HG03571 (cell line): ENCODE data around the gene NPTX1.

Experiments
- ATAC-seq: cut with Tn5 transposase; IDR thresholded peaks from one replicate; pipeline ENCODE4 v1.9.1; 2021; ENCODE audit not compliant: unreplicated experiment

NPTX1 gene

DNA sequence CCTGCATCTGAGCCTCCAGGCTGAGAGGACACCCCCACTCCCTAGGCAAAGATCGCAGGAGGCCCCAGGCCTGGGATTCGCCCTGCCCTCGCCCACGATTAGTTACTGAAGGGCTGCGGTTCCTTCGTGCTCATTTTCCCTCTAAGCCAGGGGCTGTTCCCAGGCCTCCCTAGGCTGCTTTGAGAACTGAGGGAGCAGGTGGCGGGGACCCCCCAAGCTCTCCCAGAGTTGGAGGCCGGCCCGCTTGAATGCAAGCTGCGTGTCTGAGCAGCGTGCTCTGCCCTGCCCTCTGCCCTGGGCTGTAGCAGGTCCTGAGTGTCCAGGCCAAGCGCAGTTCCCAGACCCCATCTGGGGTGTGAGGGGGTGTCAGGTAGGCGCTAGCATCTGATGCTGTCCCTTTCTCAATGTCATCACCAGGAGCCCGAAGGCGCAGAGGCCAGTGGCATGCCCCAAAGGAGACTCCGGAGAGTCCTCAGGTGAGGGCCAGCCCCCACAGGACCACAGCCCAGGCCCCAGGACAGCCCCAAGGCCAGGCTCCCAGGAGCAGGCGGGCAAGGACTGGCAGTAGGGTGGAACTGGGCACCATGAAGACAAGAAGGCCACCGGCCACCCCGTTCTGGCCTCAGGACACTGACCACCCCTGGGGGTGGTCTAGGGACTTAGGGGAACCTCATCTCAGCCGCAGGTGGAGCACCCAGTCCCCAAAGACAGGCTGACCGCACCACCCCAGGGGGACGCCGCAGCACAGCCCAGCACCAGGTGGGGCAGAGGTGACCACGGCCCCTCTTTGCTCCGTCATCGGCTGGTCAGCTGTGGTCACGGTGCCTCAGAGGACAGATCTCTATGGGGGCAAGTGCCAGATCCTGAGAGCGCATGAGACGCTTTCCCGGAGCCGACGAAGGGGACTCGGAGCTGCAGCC, 46.8 kb downstream of the NPTX1 start:
- ATAC-seq = no peak

DNA sequence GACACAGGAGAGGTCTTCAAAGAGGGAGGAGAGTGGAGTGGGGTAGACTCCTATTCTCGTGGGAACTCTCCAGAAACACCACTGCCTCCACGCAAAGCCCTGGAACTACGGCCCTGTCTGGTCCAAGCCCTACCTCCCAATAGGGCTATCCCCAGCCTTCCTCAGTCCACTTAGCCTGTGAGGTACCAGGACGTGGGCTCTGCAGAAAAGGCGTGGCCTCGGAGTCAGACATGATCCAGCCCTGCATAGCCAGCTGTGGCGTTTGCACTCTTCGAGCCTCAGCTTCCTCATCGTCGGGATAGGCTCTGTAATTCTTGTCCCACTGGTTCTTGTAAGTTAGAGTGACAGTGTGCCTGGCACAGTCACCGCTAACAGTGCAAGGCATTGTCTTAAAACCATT, 47.6 kb downstream of the NPTX1 start:
- no peak for ATAC-seq

DNA sequence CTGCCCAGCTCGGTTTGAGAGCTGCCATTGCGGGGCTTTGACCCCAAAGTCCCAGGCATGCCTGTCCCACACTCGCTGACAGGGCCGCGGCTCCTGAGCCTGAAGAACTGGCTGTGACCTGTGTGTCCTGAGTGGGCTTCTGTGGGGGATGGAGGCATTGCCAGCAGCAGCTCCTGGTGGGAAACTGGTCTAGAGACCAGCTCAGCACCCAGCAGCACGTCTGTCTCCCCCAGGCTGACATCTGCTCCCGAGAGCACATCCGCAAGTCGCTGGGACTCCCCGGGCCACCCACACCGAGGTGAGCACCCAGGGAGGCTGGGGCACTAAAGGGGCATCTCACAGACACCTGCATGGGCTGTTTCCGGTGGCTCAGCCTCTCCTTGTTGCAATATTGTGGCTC, 48.0 kb downstream of the NPTX1 start:
- no peak for ATAC-seq

DNA sequence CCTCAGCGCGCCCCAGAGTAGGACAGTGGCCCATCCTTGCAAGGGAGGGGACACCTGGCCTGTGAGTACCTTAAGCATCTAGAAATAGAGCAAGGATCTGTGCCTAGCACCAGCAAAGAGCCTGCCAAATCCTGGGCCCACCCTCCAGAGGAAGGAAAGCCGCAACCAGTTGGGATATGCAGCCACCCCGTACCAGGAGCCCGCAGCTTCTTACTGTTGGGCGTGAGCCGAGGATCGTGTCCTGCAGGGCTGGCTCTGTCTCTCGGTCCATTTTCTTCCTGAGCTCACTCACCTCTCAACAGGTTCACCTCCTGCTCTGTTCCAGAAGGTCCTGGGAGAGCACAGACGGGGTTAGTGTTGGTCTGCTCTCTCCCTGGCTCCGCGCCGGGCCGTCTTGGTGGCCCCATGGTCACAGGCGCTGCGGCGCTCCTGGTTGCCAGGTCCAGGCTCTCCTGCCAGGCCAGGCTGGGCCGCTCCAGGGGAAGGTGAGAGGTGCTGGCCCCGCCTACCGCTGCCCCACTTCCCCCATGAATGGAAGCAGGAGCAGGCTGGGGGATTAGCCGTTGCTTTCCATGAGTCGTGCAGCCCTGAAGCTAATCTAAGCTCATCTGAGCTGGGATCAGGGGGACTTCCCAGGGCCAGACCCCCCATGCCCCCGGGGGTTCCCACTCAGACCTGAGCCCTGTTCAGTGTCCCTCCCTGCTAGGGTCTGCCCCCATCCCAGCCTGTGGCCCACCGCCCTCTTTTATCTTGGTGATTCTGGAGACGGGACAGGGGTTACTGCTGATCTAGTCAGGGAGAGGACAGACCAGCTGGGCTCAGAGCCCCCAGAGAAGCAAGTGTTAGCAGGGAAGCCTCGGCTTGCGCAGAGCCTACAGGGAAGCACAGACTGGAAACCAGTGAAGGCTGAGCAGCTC, 48.8 kb downstream of the NPTX1 start:
- ATAC-seq = no peak

DNA sequence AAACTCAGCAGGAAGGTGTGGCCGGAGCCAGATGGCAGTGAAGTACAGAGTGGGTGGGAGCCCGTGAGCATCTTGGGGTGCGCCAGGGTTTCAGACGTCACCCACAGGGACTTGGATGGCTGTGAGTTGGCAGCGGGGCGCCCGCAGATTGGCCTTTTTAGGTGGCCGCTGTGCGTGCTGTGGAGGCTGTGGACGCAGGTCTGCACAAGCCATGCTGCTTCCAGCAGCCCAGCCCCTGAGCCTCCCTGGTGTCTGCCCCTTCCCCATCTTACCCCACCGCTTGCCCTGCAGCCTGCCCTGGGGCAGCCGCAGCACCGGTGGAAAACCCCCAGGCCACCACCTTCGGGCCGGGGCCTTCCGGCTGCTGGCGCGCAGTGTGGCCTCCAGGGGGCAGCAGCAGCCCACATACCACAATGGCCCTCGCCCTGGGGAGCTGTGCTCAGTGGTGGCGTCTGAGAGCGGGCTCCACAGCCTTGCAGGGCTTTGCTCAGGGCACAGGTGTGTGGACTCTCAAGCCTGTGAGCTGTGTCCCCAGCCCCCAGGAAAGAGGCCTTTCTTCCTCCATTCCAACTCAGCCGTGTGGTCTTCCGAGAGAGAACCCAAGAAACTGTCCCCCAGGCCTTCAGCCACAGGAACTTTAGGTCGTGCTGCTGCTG, 49.6 kb downstream of the NPTX1 start:
- peak; percentile 73 for ATAC-seq

DNA sequence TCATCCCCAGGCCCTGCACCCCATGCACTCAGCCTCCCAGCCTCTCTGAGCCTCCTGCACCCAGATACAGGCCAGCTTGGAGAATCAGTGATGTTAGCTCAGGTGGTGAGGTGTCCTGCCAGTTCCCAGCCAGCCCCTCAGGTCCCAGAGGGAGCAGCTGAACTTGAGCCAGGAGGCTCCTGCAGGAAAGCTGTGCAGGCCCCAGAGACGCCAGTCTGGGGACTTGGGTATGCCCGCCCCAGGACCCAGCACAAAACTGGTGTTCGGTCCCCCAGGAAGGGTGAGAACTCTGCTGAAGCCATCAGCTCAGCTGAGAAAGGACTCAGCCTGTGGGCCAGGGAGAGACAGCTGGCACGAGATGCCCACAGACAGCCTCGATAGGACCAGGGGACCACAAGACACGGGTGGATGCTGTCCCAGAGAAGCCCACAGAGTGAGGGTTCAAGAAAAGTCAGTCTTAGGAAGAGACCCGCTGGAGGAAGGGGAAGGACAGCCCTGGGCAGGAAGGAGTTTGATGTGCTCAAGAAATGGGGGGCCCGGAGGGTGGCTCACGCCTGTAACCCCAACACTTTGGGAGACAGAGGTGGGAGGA, 50.5 kb downstream of the NPTX1 start:
- ATAC-seq = no peak

DNA sequence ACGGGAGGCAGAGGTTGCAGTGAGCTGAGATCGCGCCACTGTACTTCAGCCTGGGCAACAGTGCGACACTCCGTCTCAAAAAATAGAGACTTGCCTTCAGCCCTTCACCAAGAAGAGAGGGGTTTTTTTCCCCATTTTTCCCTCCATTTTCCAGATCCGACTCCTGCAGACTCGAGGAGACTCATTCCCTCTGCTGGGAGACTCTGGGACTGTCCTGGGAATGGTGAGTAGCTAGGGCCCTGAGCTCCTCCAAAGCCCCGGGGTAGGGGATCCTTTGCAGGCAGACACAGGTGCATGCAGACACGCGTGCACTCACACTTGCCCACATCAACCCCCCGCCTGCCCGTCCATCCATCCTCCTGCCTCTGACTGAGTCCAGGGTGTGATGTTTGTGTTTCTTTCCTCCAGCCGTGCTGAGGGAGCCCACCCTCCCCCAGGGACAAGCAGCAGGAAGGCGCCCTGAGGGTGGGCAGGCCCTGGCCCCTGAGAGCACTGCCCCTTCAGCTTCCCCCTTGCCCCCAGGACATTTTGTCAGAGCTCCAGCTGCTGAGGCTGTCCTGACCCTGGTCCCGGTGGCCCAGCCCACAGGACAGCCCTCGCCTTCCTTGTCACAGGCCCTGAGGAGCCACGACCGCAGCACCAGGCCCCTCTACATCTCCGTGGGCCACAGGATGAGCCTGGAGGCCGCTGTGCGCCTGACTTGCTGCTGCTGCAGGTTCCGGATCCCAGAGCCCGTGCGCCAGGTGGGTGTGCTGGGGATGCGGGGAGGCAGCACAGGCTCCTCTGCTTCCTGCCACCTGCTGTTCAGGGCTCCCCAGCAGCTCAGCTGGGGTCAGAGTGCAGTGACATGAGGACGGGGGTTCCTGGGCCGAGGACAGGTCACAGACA, 51.3 kb downstream of the NPTX1 start:
- ATAC-seq = no peak

DNA sequence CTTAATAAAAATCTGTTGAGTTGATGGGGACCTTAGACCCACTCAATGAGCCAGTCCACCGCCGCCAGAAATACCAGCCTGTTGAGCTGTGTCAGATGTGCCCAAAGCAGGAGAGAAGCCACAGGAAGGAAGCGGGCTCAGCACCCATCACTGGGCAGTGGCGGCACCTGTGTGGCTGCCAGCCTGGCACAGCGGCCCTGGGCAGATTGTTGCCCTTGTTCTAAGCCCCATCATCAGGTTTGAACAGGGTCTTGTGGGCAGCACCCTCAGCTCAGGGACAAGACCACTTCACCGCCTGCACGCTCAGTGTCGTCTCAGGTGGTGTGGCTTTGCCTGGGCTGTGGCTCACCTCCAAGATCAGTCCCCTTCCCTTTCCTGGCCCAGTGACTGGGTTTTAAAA, 52.1 kb downstream of the NPTX1 start:
- no peak for ATAC-seq

DNA sequence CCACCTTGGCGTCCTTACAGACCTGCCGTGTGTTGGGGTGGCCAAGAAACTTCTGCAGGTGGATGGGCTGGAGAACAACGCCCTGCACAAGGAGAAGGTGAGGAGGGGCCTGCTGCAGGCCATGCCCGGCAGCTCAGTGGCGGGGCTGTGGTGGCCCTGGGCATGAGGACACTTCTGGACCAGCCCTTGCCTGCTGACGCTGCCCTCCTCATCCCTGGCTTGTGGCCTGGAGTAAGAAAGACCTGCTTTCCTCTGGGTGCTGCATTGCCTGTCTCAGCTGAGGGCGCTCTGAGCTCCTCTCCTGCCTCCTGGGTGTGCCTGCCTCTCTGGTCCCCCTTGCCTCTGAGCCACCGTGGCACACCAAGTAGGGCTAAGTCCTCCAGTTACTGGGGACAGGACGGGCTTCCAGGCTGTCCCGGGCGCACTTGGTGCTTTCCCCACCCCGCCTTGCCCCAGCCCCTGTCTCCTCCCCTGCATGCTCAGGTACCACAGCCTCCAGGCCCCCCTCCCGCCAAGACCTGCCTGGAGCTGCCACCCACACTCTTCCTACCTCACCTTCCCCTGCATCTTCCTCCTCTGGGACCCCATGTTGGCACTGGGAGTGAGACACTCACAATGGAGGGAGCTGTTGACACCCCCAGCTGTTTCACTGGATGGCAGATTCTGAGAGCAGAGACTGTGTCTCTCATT, 52.7 kb downstream of the NPTX1 start:
- no peak for ATAC-seq

DNA sequence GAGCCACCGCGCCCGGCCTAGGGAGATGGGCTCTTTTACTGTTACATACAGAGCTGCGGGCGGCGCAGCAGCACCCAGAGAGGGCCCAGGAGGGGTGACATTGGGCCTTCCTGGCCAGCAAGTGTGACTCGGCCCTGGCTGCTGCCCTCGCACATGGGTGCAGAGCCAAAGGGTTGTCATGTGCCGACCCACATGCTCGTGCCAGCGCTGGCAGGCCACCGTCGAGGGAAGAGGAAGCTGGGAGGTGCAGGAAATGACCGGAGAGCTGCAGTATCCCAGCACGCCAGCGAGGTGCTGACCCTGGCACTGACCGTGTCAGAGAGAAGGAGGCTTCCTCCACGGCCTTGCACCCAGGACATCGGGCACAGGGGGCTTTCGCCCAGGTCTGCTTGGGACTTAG, 53.4 kb downstream of the NPTX1 start:
- ATAC-seq = no peak

DNA sequence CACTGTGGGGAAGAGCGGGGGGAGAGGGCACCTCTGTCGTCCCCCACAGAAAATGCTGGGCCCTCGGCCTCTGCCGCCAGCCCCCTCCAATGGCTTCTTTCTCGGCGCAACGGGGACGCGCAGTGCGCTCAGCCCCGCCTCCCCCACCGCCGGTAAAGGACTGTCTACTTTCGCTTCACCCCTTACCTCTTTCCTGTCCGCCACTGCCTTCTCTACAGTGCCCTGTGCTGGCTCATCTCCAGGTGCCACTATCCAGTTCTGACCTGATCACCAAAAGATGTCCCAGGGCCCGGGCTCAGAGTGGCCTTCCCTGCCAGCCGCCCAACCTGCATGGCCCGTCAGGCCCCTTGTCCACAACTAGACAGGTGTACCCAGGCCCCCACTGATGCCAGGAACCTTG, 54.1 kb downstream of the NPTX1 start:
- no peak for ATAC-seq

DNA sequence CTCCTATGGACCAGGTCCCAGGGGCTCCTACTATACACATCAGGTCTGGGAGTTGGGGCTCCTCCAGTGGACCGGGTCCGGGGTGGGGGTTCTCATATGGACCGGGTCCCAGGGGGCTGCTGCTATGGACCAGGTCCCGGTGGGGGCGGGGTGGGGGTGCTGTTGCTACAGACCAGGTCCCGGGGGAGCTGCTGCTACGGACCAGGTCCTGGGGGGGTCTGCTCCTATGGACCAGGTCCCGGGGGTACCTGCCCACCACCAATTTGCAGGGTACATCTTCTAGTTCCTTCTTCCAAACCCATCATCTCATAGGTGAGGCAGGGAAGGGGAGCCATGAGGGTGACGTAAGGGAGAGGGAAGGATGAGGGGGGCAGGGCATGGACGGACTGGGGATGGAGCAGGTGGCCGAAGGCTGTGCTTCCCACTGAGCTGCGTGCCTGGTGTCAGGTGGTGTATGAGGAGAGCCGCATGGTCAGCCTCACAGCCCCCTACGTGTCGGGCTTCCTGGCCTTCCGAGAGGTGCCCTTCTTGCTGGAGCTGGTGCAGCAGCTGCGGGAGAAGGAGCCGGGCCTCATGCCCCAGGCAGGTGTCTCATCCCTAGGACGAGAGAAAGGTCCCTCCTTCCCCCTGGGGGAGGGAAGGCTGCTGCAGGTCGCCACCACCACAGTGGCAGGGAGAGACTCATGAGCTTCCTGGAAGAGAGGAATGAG, 54.9 kb downstream of the NPTX1 start:
- ATAC-seq = no peak

DNA sequence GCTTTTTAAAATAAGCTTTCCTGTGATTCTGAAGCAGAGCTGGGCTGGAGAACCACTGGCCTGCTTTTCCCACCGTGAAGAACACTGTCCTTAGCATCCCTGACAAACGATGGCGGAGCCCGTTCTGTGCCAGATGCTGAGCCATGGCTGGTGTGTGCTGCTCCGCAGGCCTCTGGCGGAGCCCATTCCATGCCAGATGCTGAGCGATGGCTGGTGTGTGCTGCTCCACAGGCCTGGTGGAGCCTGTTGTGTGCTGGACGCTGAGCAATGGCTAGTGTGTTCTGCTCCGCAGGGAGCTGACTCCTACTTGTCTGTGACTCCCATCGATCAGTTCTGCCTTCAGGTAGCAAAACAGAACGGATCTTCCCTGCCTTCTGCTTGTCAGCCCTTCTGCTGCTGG, 57.2 kb downstream of the NPTX1 start:
- ATAC-seq = no peak

DNA sequence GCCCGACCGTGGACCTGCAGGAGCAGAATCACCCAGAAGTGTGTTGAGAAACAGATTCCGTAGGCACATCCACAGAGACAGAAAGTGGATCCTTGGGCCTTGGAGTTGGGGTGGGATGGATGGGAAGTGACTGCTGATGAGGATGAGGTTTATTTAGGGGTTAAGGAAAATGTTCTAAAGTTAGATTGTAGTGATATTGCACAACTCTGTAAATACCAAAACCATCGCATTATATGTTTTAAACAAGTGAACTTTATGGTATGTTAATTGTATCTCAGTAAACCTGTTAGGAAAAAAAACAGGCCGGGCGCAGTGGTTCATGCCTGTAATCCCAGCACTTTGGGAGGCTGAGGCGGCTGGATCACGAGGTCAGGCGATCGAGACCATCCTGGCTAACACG, 57.8 kb downstream of the NPTX1 start:
- no peak for ATAC-seq
